Urinary bladder (tissue), 4 donors: ENCODE measurements around the gene ACTR1B. TPM values are rescaled to one million over a fixed set of nuclear protein-coding genes. Genes with fewer than 3 reads are reported as not detected.
"Not testable (repeated sequence)": the region's sequence is repeated elsewhere in the genome, so short reads cannot be mapped to it uniquely, and the experiment has no call there.

Experiments
- DNase-seq: peaks from one replicate; pipeline ENCODE4 v3.0.0-alpha.2; 2015; ENCODE audit errors: extremely low spot score
- H3K27ac ChIP-seq: one replicate; pipeline ENCODE4 v1.5.1; 2013; ENCODE audit warnings: low read depth, mild to moderate bottlenecking, moderate library complexity
- H3K36me3 ChIP-seq: one replicate; pipeline ENCODE4 v1.6.1; 2013; ENCODE audit warnings: mild to moderate bottlenecking, moderate library complexity; ENCODE audit not compliant: insufficient read depth
- H3K4me1 ChIP-seq: one replicate; pipeline ENCODE4 v1.6.1; 2013; ENCODE audit warnings: mild to moderate bottlenecking, moderate library complexity; ENCODE audit not compliant: insufficient read depth
- H3K4me3 ChIP-seq: one replicate; pipeline ENCODE4 v1.5.1; 2013; ENCODE audit warnings: low read depth, low read length
- WGBS: extraction: QIAGEN DNeasy Blood & Tissue Kit; methylation state at CpG from one replicate; pipeline ENCODE4 v1.1.7; 2013; 5-methylcytosine and 5-hydroxymethylcytosine counted together
- polyA plus RNA-seq: library from polyadenylated mRNA; stranded (reverse); fragments of 200-250 nt; gene quantifications from one replicate; pipeline ENCODE4 v1.2.3, GENCODE V29; 2013
- total RNA-seq: library from RNA; depleted of rRNA; stranded (reverse); fragments of >200 nt; gene quantifications from one replicate; pipeline ENCODE4 v1.2.3, GENCODE V29; 2014
- donor health status: healthy with polysubstance abuse.
- donor health status: healthy.

Gene ACTR1B
- total and polyA plus RNA-seq, 2 donors, result 34.8 to 93.2 TPM

DNA sequence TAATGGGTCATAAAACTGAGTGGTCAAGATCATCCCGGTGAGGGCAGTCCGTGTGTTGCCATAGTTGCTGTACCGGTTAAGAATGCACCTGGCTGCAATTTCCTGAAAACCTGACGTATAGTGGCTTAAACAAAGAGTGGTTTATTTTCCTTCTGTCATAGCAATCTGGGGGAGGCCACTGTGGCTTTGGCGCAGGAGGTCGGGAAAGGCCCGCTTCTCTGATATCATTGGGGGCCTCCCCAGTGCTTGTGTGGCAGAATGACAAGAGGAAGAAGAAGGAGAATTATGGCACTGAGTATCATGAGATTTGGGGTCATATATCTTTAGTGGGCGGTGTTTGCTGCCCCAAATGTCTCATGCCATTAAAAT, 10.1 kb upstream of the ACTR1B start:
- Histone ChIP-seq H3K36me3 (peaks cover 1% of the 10 kb centered on the region), H3K27ac (no peak overlapping the region), H3K4me3 (no peak overlapping the region), H3K4me1 (no peaks in the 10 kb centered on the region)
- WGBS, result 70% methylated on average over 8 of the region's 8 CpGs
- no peak for DNase-seq

DNA sequence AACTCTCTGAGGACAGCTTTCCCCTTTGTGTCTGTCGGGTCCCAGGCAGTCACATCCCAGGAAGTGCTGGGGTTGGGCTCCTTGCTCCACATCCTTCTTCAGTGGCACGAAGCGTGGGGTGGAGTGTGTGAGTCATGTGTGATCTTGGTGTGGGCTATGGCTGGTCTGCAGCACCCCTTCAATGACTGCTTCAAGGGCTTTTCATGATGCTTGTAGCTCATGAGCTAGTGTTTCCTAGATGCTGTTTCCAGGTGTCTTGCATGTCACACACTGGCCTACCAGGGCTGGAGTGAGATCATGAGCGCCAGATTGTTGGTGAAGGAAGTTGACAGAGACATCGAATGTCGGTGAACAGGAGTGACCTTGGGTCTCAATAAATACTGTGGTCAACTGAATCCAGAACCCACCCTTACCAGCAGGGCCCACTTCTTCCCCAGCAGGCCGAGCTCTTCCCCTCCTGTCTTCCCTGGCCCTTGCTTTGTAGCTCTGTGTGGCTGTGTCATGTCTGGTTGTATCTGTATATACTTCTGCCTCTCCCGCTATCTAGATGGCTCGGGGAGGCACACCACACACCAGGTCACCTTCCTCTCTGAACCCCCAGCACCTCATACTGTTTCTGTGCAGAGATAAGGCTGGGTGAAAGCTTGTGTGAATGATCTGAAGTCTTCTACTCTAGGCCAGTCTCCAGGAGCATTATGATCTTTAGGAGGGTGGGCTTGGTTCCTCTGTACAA, 9.5 kb upstream of the ACTR1B start:
- Histone ChIP-seq H3K4me3 (no peak overlapping the region), H3K4me1 (no peaks in the 10 kb centered on the region), H3K36me3 (peaks cover 1% of the 10 kb centered on the region), H3K27ac (no peak overlapping the region)
- WGBS, result 82% methylated on average over 9 of the region's 9 CpGs
- DNase-seq, result no peak

DNA sequence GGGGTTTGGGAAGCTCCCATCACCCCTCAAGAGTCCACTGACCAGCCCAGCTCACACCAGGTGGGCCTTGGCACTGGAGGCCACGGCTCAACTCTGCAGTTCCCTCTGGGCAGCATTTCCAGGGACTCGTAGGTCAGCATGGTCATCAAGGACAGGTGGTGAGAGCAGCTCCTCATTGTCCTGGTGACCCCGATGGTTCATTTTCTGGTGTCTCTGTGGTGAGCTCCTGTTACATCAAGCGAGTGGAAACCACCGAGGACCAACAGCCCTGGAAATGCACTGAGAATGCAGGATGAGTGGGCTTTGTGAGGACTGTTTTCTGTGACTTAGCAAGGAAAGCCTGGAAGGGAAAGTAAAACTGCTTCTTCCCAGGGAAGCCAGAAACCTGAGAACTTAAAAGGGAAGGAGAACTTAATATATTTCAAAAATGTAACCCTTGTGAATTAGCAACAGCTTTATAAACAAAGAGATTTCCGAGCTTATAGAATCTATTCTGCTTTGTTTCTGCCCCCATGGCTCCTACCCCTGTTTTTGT, 8.8 kb upstream of the ACTR1B start:
- not testable (repeated sequence) for H3K4me3 ChIP-seq, H3K36me3 ChIP-seq, DNase-seq, H3K4me1 ChIP-seq, H3K27ac ChIP-seq
- WGBS, result 87% methylated on average over 6 of the region's 6 CpGs

DNA sequence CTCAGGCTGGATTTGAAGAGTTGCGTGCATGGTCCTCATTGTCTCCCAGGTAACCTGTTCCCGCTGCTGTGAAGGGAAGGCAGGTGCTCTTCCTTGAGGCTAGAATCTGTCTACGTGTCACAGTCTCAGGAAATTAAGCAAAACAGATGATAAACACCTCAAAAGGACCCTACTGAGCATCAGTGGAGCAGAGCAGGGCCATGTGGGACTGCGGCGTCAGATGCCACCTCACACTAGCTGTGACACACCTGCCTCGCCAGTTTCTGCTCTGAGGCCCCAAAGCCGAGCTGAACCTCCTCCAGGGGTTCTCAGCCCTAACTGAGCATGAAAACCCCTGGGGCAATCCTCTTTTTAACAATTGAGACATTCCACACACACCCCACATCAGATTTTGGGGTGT, 7.7 kb upstream of the ACTR1B start:
- Histone ChIP-seq H3K27ac (no peak overlapping the region), H3K36me3 (no peaks in the 10 kb centered on the region), H3K4me3 (no peak overlapping the region), H3K4me1 (no peaks in the 10 kb centered on the region)
- 95% methylated on average over 7 of the region's 7 CpGs for WGBS
- DNase-seq, result no peak

DNA sequence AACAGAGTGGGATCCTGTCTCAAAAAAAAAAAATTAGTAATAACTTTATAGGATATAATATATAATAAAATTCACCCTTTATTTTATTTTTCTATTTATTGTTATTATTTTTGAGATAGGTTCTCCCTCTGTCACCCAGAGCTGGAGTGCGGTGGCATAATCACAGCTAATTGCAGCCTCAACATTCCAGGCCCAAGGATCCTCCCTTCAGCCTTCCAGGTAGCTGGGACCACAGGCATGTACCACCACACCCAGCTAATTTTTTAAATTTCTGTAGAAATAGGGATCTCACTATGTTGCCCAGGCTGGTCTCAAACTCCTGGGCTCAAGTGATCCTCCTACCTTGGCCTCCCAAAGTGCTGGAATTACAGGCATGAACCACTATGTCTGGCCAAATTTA, 6.6 kb upstream of the ACTR1B start:
- no peaks in the 10 kb centered on the region for H3K4me1 ChIP-seq
- DNase-seq, result no peak
- H3K4me3 ChIP-seq, result no peak overlapping the region
- 96% methylated on average over 1 of the region's 1 CpG for WGBS
- H3K27ac ChIP-seq, result no peak overlapping the region
- no peaks in the 10 kb centered on the region for H3K36me3 ChIP-seq

DNA sequence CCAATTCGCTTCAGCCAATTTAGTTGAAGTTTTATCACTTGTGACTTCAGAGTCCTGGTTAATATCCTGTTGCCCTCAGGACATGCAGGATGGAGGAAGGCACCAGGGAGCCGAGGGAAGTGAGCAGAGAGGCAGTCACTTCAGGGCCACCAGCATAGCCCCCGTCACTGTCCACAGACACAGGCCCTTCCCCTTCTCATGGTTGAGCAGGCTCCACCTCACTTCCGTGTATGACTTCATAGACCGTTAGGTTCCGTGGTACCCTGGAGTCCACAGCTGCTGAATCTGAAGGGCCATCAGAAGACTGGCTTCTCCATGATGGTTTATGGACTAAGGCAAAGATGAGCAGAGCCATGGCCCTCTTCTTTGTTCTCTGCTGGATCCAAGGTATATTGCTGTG, 5.6 kb upstream of the ACTR1B start, which contains the start of gene C2orf92:
Gene C2orf92 (plus strand): TSS at position 266 of the 400 bp plus-strand sequence. CDS start 76 bp downstream, at position 342.
- Histone ChIP-seq H3K4me1 (no peaks in the 10 kb centered on the region), H3K4me3 (no peak within 1 kb of the TSS), H3K27ac (no peak within 1 kb of the TSS), H3K36me3 (no peaks in the 10 kb centered on the region)
- 85% methylated on average over 6 of the region's 6 CpGs for WGBS
- DNase-seq, result no peak

DNA sequence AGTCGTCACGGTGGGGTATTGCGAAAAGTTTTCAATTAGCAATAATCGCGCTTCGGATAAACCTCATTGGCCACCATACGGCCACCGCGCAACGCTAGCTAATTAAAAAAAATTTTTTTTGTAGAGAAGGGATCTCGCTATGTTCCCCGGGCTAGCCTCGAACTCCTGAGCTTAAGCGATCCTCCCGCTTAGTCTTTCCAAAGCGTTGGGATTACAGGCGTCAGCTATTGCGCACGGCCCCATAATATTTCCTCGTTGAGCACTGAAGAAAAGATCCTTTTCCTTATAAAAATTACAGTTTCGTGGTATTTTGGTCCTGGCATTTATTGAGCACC, 759 bp upstream of the ACTR1B start:
- WGBS, result 6% methylated on average over 21 of the region's 21 CpGs
- Histone ChIP-seq H3K27ac (peak overlapping the region; percentile 94), H3K36me3 (no peaks in the 10 kb centered on the region), H3K4me3 (peak overlapping the region; percentile 45), H3K4me1 (no peaks in the 10 kb centered on the region)
- no peak for DNase-seq

DNA sequence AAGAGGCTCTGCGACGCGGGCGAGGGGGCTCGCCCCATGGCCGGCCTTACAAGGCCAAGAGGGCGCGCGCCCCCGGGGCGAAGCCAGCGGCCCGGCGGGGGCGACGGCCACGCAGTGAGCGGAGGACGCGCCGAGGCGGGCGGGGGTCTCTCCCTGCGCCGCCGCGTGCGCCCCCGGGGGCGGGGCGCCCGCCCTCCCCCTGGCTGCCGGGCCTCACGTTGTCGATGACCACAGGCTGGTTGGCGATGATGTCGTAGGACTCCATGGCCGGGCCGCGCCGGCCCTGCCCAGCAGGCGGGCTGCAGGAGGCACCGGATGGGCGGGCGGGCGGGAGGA, 250 bp downstream of the ACTR1B start:
- Histone ChIP-seq H3K4me3 (peak overlapping the region; percentile 93), H3K4me1 (no peaks in the 10 kb centered on the region), H3K27ac (peak overlapping the region; percentile 94), H3K36me3 (peaks cover 1% of the 10 kb centered on the region)
- under 1% methylated on average over 45 of the region's 46 CpGs for WGBS
- DNase-seq, result no peak

DNA sequence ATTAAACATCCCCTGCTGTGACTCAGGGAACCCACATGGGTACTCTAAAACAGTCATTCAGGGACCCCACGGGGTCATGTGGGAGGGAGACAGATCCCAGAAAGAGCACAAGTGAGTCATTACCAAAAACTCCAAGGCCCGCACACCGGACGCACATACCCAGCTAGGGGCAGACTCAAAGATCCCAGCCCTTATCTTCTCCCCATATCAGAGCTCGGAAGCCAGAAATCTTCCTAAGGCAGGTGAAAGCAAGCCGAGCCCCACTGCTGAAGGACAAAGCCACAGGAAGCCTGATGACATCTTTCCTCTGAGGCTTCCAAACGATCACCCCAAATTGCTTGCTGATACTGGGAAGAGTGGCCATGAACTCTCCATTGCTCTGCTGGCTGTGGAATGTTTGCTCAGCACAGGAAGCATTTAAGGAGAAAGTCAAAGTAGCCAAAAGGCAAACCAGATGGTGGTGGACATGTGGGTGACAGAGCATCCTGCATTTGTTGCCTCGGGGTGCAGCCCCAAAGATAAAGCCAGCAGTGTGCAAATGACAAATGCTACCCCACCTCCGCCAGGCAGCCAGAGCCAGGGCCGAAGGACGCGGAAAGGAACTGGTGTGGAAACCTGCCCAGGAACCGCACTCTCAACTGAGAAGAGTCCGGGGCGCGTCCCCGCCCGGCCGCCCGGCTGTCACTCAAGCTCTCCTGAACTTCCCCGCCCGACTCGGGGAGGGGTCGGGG, 784 bp downstream of the ACTR1B start:
- H3K4me3 ChIP-seq, result peak overlapping the region; percentile 93
- H3K27ac ChIP-seq, result peak overlapping the region; percentile 94
- H3K36me3 ChIP-seq, result peaks cover 3% of the 10 kb centered on the region
- under 1% methylated on average over 24 of the region's 24 CpGs for WGBS
- no peaks in the 10 kb centered on the region for H3K4me1 ChIP-seq
- peak; percentile 26 for DNase-seq

DNA sequence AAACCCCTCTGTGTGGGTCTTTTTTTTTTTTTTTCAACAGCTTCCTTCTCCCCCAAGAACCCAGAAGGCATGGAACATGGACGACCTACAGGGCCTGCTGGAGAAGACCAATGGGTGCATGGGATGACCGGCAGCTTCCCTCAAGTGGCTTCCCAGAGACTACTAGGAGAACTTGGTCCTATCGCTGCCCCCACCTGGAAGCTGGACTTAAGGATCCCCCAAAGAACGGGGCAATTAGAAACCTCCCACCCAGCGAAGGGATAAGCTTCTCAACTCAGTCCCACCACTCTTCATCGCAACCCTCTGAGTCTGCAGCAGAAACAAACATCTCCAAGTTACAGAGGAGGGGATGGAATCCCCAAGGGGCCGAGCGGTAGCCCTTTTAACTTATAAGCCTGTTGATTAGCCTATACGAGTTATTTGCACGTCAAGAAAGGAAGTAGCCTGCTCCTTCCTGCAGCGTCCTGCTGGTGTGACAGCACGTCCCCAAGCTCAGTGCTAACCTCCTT, 1.4 kb downstream of the ACTR1B start:
- Histone ChIP-seq H3K4me1 (no peaks in the 10 kb centered on the region), H3K4me3 (peak overlapping the region; percentile 93), H3K36me3 (peaks cover 3% of the 10 kb centered on the region), H3K27ac (no peak overlapping the region)
- 35% methylated on average over 12 of the region's 12 CpGs for WGBS
- no peak for DNase-seq

DNA sequence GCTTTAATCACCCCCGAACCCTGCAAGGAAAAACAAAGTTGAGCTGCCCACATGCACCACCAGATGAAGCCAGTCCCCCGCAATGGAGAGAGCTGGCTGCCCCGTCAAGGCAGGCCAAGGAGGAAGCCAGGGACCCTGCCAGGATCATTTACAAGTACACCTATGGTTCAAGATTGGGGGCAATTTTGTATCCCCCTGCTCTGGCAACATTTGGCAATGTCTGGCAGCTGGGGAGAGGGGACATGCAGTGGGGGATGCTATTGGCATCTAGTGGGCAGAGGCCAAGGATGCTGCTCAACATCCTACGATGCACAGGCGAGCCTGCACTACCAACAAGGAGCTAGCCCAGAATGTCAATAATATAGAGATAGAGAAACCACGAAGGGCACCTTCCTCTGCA, 1.9 kb downstream of the ACTR1B start:
- DNase-seq, result no peak
- 87% methylated on average over 6 of the region's 6 CpGs for WGBS
- peaks cover 3% of the 10 kb centered on the region for H3K36me3 ChIP-seq
- H3K4me1 ChIP-seq, result no peaks in the 10 kb centered on the region
- no peak overlapping the region for H3K27ac ChIP-seq
- no peak overlapping the region for H3K4me3 ChIP-seq

DNA sequence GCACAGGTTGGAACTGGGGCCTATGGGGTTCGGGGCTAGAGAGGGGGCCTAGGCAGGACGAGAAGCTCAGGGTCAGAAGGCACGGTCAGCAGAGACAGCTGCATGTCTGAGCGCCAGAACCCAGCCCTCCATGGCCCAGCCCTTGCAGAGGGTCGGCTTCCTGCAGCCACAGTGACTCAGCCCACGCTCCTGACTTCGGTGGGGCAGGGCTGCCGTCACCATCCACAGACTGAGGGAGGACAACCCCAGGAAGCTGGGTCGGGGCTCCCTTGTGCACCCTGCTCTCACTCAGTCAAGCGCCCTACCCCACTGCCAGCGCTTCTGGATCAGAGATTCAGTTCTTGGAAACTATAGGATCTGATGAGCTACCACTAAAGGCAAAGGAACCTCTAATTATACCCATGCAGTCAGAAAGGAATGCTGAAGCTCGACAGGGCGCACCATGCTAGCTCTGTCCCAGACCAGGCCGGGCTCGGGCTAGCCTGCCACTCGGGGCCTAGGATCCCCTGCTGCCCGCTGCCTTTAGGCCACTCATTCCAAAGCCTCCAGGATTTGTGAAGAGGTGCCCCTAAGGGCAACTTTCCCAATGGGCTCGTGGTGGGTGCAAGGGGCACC, 3.0 kb downstream of the ACTR1B start:
- Histone ChIP-seq H3K4me3 (no peak overlapping the region), H3K4me1 (no peaks in the 10 kb centered on the region), H3K36me3 (peaks cover 3% of the 10 kb centered on the region), H3K27ac (no peak overlapping the region)
- DNase-seq, result no peak
- WGBS, result 84% methylated on average over 18 of the region's 18 CpGs

DNA sequence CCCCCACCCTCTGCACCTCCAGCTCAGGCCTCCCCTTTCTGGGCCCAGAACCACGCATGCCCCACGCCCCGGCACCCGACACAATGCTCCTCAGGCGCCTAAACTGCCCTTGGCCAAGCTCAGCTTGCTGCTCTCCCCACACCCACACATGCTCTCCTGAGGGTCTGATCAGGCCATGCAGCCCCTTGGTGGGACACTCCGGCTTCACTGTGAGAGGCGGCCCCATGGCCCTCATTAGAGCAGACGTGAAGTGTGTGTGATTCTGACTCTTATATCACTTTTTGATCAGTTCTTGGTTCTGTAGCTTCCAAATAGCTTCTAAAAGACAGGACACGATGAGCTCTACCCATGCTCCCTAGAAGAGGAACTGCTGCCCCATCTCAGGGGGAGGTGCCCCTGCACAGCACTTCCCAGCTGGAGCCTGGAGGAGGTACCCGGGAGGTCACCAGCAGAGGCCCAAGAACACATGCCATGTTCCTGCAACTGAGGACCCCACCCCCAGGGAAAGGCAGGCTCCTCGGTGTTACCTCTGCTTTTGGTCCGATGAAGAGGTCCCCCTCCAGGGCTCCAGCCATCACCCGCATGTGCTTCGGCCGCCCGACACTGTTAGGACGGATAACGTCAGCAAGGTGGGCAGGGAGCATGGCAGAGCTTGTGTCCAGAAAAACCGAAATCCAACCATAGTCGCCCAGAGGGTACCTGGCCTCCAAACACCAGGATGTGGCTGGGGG, 3.6 kb downstream of the ACTR1B start:
- WGBS, result 94% methylated on average over 20 of the region's 20 CpGs
- no peak overlapping the region for H3K27ac ChIP-seq
- H3K4me3 ChIP-seq, result no peak overlapping the region
- no peaks in the 10 kb centered on the region for H3K4me1 ChIP-seq
- H3K36me3 ChIP-seq, result peaks cover 3% of the 10 kb centered on the region
- DNase-seq, result no peak
